ENCODE results near the gene TUFT1.
A peak's percentile ranks its signal among the peaks of the same experiment; 100 is the strongest.
"Not testable (repeated sequence)": the region's sequence is repeated elsewhere in the genome, so short reads cannot be mapped to it uniquely, and the experiment has no call there.

The TUFT1 gene

DNA sequence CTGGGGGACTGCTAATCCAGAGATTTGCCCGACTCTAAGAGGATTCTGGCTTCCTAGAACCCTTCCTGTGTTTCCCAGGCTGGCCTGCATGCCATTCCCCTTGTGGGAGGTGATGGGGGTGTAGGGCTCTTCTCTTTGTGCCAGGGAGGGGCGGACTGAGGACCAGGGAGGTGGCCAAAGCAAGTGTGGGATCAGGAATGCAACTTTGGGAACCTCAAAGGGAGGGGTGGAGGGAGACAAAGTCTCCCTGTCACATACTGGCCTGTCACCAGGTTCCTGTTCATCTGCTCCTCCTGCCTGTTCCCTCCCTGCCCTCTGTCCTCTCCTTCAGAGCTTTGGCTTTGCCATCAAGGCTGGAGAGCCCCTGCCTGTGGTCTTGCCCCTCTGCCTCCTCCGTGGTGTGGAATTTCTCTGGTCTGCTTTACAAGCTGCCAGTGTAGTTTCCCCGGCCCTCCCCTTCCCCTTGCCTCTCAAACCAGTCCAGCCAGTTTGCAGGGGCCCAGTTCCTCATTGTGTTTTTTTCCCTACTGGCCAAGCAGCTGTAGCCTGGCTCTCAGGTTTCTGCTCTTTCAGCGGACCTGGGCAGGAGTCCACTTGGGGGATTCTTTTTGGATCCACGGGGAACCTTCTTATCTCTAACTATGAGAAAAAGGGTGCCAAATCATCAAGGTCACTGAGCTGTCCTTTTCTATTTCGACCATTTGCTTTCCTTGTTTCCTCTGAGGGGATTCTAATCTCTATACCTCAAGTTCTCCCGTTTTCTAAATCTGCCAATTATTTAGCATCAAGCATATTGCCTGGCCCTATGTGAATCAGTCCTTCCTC is 27.1 kb upstream of the TUFT1 start:
- peak; percentile 77 for DNase-seq

DNA sequence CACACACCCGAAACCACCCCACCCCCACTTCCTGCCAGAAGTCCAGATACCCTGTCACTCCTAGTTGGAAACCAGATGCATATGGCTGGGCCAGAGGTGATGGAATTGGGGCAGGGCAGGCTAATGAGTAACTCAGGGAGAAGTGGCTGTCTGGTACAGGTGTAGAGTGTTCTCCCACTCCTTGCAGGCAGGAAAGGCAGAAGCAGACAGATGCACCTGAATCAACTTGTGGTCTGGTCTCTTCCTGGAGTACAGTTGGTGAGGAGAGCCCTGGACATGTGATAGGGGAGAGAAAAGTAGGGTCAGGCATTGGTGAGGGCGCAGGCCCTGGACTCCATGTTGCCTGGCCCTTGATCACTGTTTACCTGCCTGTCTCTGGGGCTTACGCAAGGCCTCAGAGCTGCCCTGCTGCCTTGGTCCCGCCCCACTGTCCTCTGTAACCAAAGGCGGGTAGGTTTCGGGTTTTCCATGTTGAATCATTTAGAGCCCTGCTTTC is 26.4 kb upstream of the TUFT1 start:
- DNase-seq = peak; percentile 59

DNA sequence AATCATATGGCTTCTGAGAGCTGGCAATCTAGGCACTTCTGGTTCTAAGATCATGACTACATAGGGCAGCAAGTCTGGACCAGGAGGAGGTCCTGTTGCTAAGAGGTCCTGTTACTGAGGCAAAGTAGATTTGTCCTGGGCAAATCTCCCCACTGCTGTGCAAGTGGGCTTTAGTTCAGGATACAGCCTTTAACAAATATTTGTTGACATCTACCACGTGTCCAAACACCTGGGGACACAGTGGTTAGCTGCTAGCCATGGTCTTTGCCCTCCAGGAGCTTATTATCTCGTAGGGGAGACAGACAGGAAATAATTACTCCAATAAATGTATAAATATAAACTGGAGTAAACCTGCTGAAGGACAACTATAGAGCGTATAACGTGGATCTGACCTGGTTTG is 25.7 kb upstream of the TUFT1 start:
- no peak for DNase-seq

DNA sequence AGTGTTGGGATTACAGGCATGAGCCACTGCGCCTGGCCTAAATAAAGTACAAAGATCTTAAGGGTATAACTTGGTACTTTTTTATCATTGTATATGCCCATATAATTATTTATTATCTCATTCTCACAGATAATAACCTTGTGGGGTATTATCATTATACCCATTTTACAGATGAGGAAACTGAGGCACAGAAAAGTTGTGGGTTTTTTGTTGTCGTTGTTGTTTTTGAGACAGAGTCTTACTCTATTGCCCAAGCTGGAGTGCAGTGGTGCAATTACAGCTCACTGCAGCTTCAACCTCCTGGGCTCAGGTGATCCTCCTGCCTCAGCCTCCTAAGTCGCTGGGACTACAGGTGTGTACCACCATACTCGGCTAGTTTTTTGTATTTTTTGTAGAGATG is 24.8 kb upstream of the TUFT1 start:
- DNase-seq = no peak

DNA sequence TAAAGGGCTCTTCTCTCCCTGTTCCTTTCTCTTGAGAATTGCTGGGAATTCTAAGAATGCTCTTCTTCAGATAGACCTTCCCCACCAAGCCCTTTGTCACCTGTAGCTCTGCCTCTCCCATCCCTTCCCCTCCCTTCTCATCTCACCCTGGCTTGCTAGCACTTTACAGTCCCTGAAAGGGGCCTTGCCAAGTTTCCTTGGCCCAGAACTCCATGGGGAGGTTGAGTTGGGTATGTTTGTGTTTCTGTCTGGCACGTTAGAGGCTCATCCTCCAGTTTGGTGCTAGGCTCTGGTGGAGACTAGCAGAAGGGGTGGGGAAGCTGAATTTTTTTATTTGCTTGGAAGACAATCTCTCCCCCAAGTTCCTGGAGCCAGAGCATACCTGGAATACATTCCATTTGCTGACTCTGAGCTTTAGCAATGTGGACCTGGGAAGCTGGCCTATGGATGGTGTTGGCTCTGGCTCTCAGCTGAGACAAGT is 24.0 kb upstream of the TUFT1 start:
- DNase-seq = no peak

DNA sequence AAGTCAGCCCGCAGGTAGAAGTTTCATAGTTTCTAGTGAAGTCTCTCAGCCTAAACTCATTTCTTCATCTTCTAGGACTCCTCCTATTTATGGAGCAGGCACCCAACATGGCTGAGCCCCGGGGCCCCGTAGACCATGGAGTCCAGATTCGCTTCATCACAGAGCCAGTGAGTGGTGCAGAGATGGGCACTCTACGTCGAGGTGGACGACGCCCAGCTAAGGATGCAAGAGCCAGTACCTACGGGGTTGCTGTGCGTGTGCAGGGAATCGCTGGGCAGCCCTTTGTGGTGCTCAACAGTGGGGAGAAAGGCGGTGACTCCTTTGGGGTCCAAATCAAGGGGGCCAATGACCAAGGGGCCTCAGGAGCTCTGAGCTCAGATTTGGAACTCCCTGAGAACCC is 21.7 kb upstream of the TUFT1 start:
- no peak for DNase-seq

DNA sequence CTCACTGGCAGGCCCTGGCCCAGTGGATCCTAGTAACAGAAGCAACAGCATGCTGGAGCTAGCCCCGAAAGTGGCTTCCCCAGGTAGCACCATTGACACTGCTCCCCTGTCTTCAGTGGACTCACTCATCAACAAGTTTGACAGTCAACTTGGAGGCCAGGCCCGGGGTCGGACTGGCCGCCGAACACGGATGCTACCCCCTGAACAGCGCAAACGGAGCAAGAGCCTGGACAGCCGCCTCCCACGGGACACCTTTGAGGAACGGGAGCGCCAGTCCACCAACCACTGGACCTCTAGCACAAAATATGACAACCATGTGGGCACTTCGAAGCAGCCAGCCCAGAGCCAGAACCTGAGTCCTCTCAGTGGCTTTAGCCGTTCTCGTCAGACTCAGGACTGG is 21.2 kb upstream of the TUFT1 start:
- DNase-seq = no peak

DNA sequence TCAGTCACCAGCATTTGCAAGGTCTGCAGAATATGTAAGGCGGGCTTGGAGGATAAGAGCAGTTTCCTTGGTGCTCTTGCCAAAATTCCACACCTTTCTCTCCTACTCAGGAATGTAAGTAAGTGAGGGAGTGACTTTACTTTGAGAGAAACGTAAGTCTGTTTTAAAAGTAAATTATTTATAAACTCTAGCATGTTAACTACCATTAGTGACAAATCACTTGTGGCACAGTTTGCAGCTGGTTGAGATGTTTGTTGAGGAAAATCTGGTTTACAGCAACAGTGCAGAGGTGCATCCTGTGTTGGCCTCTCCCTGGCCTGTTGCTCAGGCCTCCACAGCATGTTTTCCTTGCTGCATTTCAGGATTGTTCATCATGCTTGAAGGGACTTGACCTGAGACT is 20.4 kb upstream of the TUFT1 start:
- DNase-seq = no peak

DNA sequence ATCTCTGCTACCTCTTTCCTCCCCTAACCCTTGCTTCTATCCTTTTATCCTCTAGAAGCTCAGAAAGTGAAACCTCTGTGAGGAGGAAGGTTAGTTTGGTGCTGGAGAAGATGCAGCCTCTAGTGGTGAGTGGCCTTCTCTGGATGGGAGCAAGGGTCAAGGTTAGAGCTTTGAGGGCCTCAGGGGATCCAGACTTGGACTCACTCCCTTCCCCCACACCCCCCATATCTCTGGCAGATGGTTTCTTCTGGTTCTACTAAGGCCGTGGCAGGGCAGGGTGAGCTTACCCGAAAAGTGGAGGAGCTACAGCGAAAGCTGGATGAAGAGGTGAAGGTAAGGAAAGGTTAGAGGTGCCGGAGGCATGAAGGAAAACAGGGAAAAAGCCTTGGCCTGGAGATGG is 19.8 kb upstream of the TUFT1 start:
- no peak for DNase-seq

DNA sequence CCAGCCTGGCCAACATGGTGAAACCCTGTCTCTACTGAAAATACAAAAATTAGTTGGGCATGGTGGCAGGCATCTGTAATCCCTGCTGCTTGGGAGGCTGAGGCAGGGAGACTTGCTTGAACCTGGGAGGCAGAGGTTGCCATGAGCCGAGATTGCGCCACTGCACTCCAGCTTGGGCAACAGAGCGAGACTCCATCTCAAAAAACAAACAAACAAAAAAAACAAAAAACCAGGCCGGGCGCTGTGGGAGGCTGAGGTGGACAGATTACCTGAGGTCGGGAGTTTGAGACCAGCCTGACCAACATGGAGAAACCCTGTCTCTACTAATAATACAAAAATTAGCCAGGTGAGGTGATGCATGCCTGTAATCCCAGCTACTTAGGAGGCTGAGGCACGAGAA is 17.7 kb upstream of the TUFT1 start:
- DNase-seq = not testable (repeated sequence)

DNA sequence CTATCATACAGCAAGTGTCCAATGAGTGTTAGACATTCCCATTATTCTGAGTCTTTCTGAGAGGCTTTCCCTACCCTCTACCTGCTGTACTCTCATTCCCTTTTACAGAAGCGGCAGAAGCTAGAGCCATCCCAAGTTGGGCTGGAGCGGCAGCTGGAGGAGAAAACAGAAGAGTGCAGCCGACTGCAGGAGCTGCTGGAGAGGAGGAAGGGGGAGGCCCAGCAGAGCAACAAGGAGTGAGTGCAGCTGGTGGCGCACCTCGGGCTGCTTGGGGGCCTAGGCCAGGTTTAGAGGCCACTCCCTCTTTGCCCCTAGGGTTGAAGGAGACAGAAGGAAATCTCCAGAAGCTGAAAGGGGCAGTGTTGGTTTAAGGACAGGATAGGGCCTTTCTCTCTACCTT is 16.8 kb upstream of the TUFT1 start:
- no peak for DNase-seq

DNA sequence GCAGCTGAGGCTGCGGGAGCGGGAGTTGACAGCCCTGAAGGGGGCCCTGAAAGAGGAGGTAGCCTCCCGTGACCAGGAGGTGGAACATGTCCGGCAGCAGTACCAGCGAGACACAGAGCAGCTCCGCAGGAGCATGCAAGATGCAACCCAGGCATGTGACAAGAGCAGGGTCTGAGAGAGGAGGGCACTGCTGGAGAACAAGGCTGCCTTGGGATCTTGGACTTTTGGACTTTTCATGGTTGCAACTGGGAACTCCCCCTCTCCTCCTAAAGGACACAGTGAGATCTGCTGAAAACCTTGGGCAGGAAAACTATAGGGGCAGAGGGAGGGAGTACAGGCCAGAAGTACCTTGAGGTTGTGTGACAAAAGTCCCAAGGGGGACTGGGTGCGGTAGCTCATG is 15.4 kb upstream of the TUFT1 start:
- no peak for DNase-seq

DNA sequence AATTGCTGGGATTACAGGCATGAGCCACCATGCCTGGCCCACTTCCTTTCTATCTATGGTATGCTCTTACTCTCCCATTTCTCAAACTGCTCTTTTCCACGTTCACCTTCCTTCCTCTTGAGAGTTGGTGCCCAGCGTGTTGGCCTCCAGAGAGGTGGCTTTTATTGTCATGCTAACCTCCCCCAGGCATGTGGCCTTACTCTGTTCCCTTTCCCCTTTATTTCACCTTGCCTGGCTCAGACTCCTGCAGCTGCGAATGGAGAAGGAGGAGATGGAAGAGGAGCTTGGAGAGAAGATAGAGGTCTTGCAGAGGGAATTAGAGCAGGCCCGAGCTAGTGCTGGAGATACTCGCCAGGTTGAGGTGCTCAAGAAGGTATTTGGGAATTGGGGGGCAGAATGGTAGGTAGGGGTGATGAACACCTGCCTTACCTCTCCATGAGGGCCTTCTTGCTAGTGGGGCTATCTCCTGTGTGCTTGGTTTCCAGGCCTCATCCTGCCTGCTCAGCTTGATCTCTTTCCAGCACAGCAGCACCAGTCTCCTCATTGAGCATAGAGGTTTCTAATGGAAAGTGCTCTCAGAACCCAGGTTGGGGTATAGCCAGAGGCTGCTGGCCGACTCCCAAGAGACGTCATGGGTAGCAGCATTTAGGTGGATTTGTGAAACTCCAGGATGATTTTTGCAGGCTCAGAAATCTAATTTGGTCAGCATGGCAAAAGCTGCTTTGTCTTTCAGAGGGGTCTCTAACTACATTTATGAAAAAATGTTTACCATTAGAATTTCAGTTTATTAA is 13.2 kb upstream of the TUFT1 start:
- DNase-seq = no peak

DNA sequence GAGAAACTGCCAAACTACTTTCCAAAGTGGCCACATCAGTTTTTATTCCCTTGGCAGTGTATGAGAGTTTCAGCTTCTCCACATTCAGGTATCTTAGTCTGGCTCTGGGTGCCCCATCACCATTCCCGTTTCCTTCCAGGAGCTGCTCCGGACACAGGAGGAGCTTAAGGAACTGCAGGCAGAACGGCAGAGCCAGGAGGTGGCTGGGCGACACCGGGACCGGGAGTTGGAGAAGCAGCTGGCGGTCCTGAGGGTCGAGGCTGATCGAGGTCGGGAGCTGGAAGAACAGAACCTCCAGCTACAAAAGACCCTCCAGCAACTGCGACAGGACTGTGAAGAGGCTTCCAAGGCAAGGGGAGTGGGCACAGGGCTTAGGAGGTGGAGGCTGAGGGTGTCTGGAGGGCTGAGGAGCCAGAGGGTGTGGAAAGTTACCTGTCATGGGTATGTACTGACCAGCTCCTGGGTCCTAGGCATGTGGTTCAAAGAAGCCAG is 10.9 kb upstream of the TUFT1 start:
- no peak for DNase-seq

DNA sequence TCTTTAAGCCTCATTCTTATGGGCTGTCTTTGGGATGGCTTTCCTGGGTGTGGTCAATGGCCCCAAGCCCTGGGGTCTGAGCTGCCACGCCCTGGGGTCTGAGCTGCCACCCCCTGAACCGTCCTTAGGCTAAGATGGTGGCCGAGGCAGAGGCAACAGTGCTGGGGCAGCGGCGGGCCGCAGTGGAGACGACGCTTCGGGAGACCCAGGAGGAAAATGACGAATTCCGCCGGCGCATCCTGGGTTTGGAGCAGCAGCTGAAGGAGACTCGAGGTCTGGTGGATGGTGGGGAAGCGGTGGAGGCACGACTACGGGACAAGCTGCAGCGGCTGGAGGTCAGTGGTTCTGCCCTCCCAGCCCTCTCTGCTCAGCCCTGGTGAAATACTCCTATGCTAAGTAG is 10.3 kb upstream of the TUFT1 start:
- DNase-seq = no peak

DNA sequence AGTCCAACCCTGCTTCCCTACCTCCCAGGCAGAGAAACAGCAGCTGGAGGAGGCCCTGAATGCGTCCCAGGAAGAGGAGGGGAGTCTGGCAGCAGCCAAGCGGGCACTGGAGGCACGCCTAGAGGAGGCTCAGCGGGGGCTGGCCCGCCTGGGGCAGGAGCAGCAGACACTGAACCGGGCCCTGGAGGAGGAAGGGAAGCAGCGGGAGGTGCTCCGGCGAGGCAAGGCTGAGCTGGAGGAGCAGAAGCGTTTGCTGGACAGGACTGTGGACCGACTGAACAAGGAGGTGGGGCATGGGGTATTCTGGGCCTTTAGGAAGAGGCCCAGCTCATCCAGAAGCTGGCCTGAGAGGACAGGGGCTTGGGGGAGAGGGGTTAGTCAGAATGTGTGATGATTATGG is 9.6 kb upstream of the TUFT1 start:
- no peak for DNase-seq

DNA sequence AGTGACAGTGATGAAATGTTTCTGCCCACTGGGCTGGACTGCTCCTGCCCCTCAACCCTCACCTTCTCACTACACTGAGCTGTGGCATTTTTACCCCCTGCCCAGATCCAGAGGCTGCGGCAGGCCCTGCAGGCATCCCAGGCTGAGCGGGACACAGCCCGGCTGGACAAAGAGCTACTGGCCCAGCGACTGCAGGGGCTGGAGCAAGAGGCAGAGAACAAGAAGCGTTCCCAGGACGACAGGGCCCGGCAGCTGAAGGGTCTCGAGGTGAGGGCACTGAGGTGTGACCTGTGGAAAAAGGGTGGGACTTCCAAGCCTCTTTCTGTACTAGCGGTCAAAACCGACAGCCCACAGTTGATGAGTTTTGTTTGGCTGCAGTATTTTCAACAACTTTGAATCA is 6.2 kb upstream of the TUFT1 start:
- no peak for DNase-seq

DNA sequence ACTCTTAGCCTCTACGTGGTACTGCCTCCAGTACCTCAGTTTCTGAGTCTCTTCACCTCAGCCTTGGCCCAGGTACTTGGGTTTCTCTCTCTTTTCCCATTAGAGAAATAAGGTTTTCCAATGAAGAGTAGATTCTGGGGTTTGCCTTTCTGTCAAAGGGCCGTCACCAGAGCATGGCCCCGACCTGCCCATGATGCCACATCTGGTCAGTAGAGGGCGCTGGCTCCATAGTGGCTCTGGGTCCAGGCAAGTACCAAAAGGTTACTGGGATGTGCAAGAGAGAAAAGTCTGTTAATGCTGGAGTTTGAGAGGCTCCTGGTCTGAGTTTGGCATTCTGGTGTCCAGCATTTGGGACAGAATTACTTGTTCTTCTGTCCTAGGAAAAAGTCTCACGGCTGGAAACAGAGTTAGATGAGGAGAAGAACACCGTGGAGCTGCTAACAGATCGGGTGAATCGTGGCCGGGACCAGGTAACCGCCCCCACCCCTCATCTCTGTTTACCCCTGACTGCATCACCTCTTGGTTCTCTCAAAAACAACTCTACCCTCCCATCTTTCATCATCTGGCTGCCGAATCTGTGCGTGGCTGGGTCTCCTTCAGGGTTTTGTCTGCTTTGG is 5.3 kb upstream of the TUFT1 start:
- DNase-seq = no peak

DNA sequence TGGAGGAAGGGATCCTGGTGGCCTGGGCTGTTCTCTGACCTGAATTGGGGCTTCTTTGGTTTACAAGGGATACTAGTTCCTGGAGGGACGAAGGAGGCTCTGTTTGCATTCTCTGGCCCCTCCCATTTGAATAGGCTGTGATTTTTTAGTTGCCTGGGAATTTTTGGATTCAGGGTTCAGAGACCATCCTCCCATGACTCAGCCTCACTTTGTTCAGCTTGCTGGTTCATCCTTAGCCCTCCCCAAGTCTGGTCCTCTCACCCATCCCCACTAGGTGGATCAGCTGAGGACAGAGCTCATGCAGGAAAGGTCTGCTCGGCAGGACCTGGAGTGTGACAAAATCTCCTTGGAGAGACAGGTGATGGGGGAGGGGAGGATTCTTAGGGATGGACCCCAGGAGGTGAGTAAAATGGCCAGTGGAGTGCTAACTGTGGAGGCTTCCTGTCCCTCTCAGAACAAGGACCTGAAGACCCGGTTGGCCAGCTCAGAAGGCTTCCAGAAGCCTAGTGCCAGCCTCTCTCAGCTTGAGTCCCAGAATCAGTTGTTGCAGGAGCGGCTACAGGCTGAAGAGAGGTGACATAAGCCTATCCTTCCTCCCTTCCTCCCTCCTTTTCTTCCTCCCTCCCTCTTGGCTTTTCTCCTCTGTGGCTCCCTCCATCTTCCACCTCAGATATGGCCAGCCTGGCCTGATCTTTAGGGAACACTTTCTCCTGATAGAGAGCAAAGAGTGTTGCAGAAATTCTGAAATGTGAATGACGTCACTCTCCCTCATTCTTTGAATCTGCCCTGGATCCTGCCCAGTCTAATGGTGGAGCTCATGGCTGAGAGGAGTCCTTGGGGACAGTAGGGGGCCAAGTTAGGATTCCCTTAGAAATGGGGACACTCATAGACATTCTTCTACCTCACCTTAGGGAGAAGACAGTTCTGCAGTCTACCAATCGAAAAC is 4.5 kb upstream of the TUFT1 start:
- no peak for DNase-seq

DNA sequence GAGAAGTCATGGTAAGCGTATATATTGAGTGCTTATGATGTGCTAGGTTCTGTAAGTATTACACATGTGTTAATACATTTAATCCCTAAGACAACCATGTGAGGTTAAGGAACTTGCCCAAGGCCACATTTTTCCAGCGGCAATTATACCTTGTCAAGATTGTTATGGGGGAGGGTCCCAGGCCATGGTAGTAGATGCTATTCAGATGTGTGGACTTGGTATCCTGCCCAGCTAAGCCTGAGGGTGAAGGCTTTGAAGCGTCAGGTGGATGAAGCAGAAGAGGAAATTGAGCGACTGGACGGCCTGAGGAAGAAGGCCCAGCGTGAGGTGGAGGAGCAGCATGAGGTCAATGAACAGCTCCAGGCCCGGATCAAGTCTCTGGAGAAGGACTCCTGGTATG is 3.6 kb upstream of the TUFT1 start:
- DNase-seq = no peak

DNA sequence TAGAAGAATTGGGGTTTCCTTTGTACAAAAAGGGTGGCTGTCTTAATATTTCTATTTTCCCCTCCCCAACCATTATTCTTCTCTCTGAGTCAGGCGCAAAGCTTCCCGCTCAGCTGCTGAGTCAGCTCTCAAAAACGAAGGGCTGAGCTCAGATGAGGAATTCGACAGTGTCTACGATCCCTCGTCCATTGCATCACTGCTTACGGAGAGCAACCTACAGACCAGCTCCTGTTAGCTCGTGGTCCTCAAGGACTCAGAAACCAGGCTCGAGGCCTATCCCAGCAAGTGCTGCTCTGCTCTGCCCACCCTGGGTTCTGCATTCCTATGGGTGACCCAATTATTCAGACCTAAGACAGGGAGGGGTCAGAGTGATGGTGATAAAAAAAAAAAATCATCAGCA is 3.0 kb upstream of the TUFT1 start:
- no peak for DNase-seq

DNA sequence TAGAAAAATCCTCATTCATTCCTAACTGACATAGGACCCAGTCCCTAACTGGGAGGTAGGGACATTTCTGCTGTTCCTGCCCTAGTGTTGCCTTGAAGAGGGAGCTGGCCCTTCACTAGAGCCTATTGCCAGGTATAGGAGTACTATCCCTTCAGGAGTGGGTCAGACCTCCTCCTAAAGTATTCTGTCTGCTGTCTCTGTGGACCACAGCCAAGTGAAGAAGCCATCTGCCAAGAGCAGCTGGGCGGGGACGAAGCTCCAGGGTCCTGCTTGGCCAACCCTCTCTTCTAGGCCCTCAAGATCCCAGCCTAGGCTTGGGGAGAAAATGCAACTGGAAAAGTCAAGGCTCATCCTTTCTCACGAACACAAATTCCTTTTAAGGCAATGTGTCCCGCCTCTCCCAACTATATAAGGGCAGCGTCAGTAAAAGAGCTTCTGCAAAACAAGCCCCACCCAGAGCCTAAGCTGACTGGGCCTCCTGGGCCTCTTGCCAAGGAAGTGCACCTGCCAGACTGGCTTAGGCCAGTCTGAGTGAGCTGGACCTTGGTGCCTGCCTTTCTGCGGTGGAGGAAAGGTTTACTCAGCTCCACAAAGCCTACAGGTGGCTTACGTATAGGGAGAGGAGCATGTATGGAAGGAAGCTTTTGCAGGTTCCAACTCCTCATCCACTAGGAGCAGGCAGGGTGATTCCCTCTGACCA is 638 bp upstream of the TUFT1 start:
- DNase-seq = peak; percentile 97

All from NCI-H2029 treated with DMSO at 0.1 percent for 48 hours (cell line).